Measurements from ENCODE around the gene SDK1. TPM values are rescaled to one million over a fixed set of nuclear protein-coding genes. Genes with fewer than 3 reads are reported as not detected.
"Not testable (repeated sequence)": the region's sequence is repeated elsewhere in the genome, so short reads cannot be mapped to it uniquely, and the experiment has no call there.

The SDK1 gene
- total RNA-seq, 2 experiments from 2014 or later, result 0.03 to 0.05 TPM

DNA sequence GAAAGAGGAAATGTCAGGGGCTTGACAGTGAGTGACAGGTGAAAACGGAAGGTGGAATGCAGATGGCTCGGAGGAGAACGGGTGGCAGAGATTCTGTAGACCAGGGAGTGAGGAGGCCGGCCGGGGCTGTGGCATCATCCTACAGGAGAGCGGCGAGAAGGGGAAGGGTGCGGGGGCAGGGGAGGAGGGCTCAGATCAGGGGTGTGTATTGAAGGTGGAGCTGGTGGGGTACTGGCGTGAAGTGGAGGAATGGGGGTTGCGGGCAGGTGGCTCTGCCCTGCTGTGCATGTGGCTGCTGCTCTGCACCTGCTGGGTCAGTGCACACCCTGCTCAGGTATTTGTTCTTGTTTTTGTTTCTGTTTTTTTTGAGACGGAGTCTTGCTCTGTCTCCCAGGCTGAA is 910.2 kb downstream of the SDK1 start:
- H3K36me3 Mint-ChIP-seq (ENCODE audit: low read depth), result no peaks in the 10 kb centered on the region
- no peak for ATAC-seq
- H3K4me1 Mint-ChIP-seq (ENCODE audit: low read depth), result peaks cover 4% of the 10 kb centered on the region
- H3K27ac Mint-ChIP-seq, result no peak overlapping the region
- no peak for DNase-seq
- CTCF ChIA-PET, result no interaction called here
- no peak overlapping the region for H3K4me3 Mint-ChIP-seq
- H3K9me3 Mint-ChIP-seq (ENCODE audit: insufficient read depth), result no peaks in the 10 kb centered on the region
- POLR2A ChIA-PET, result no interaction called here
- H3K27me3 Mint-ChIP-seq (ENCODE audit: low read depth), result no peaks in the 10 kb centered on the region

DNA sequence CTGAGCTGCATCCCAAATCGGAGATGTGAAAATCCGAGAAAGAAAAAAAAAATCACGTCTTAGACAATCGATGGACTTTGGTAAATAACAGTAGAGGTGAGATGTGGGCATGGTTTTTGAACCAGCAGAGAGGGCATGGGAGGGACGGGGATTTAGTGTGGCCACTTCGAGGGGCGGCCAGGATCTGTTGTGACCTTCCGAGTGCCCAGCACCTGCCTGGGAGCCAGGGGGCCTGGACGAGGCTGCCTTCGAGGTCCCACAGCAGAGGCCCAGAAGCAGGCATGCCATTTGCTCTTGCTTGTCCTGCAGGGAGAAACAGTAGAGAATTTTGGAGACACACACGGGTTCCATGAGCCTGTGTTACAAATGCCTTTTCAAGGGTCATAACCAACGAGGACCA is 911.3 kb downstream of the SDK1 start:
- CTCF ChIA-PET, result no interaction called here
- H3K36me3 Mint-ChIP-seq (ENCODE audit: low read depth), result no peaks in the 10 kb centered on the region
- ATAC-seq (no peak), DNase-seq (no peak)
- H3K27me3 Mint-ChIP-seq (ENCODE audit: low read depth), result no peaks in the 10 kb centered on the region
- POLR2A ChIA-PET, result no interaction called here
- H3K4me1 Mint-ChIP-seq (ENCODE audit: low read depth), result peaks cover 4% of the 10 kb centered on the region
- H3K9me3 Mint-ChIP-seq (ENCODE audit: insufficient read depth), result no peaks in the 10 kb centered on the region
- no peak overlapping the region for H3K27ac Mint-ChIP-seq
- no peak overlapping the region for H3K4me3 Mint-ChIP-seq

GRCh38 chr7:4214291-4215155 is 913.5 kb downstream of the SDK1 start:
- DNase-seq (no peak), ATAC-seq (no peak)
- no peak overlapping the region for H3K4me3 Mint-ChIP-seq
- ChIA-PET CTCF (interaction anchor here (0.6 kb wide), 1 partner anchor 792 kb away, joined by 4 read pairs; no protein-coding TSS in a partner anchor), POLR2A (no interaction called here)
- H3K27ac Mint-ChIP-seq, result no peak overlapping the region
- H3K27me3 Mint-ChIP-seq (ENCODE audit: low read depth), result no peaks in the 10 kb centered on the region
- H3K36me3 Mint-ChIP-seq (ENCODE audit: low read depth), result no peaks in the 10 kb centered on the region
- no peaks in the 10 kb centered on the region for H3K4me1 Mint-ChIP-seq (ENCODE audit: low read depth)
- H3K9me3 Mint-ChIP-seq (ENCODE audit: insufficient read depth), result no peaks in the 10 kb centered on the region

DNA sequence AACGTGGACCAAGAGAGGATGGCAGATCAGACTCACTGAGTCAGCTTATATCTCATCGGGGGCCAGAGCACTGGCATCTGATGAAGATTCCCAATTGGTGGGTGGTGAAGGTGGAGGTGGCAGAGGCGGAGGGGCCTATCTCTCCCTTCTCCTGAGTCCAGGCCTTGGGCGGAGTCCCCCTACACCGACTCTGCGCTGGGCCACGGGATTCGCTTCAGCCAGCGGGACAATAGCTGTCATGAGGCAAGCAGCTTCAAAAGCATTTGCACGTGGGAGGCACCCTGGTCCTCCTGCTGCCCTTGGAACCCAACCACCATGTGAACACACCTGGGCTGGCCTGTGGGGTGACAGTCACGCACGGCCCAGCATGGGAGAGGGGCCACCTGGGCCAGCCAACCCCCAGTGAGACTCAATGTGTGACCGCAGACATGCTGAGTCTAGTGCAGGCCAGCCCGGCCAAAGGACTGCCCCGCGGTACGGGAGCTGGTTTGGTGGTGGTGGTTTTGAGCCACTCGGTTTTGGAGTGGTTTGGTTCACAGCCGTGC is 914.2 kb downstream of the SDK1 start:
- DNase-seq, result no peak
- CTCF ChIA-PET, result interaction anchor here (0.6 kb wide), 1 partner anchor 791 kb away, joined by 4 read pairs; no protein-coding TSS in a partner anchor
- Mint-ChIP-seq H3K4me3 (no peak overlapping the region), H3K4me1 (ENCODE audit: low read depth) (no peaks in the 10 kb centered on the region), H3K36me3 (ENCODE audit: low read depth) (no peaks in the 10 kb centered on the region), H3K9me3 (ENCODE audit: insufficient read depth) (no peaks in the 10 kb centered on the region), H3K27ac (no peak overlapping the region), H3K27me3 (ENCODE audit: low read depth) (no peaks in the 10 kb centered on the region)
- POLR2A ChIA-PET, result no interaction called here
- no peak for ATAC-seq

DNA sequence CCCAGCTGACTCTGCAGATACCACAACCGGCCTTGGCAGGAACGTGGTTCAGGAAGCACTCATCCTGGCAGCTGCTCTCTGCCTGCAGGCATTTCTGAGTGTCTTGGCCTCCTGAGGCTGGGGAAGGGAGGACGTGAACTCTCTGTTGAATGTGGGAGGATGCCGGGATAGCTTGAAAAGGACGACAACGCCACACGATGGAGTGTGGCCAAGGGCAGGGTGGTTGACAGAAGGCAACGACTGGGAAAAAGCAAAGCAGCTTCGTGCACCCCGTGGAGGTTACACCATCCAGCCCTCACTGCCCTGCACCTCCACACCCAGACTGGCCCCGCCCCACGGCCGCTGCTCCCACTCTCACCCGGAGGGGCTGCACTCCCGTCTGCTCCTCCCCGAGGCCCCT is 915.0 kb downstream of the SDK1 start:
- H3K27ac Mint-ChIP-seq, result no peak overlapping the region
- no peaks in the 10 kb centered on the region for H3K4me1 Mint-ChIP-seq (ENCODE audit: low read depth)
- H3K9me3 Mint-ChIP-seq (ENCODE audit: insufficient read depth), result no peaks in the 10 kb centered on the region
- H3K27me3 Mint-ChIP-seq (ENCODE audit: low read depth), result no peaks in the 10 kb centered on the region
- no peak overlapping the region for H3K4me3 Mint-ChIP-seq
- no peaks in the 10 kb centered on the region for H3K36me3 Mint-ChIP-seq (ENCODE audit: low read depth)
- ChIA-PET POLR2A (no interaction called here), CTCF (no interaction called here)
- DNase-seq (no peak), ATAC-seq (no peak)

GRCh38 chr7:4217126-4217660 is 916.1 kb downstream of the SDK1 start:
- H3K9me3 Mint-ChIP-seq (ENCODE audit: insufficient read depth); CTCF ChIA-PET; ATAC-seq; H3K4me3 Mint-ChIP-seq; H3K27ac Mint-ChIP-seq; POLR2A ChIA-PET; DNase-seq; H3K36me3 Mint-ChIP-seq (ENCODE audit: low read depth); H3K4me1 Mint-ChIP-seq (ENCODE audit: low read depth); H3K27me3 Mint-ChIP-seq (ENCODE audit: low read depth): not testable (repeated sequence)

DNA sequence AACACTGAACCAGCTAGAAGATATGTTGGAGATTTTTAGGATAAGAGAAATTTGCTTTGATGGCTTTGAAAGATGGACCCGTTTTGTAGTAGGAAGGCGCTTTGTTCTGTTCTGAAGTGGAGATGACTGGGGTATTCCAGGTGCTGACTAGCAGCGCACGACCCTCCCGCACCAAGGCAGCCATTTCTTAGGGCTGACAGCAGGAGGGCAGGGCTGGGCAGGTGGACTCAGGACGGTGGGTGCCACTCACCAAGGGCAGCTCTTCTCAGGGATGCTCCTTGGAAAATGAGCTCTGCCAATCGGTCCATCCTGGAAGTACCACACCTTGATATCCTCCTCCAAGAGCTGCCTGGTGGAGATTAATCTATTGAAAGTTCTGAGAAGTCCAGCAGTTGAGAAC is 917.4 kb downstream of the SDK1 start:
- DNase-seq, result no peak
- no peaks in the 10 kb centered on the region for H3K9me3 Mint-ChIP-seq (ENCODE audit: insufficient read depth)
- POLR2A ChIA-PET, result no interaction called here
- H3K4me3 Mint-ChIP-seq, result no peak overlapping the region
- CTCF ChIA-PET, result no interaction called here
- H3K4me1 Mint-ChIP-seq (ENCODE audit: low read depth), result no peaks in the 10 kb centered on the region
- no peak overlapping the region for H3K27ac Mint-ChIP-seq
- H3K27me3 Mint-ChIP-seq (ENCODE audit: low read depth), result no peaks in the 10 kb centered on the region
- H3K36me3 Mint-ChIP-seq (ENCODE audit: low read depth), result no peaks in the 10 kb centered on the region
- no peak for ATAC-seq

GRCh38 chr7:4220011-4220410 is 919.0 kb downstream of the SDK1 start:
- CTCF ChIA-PET, result no interaction called here
- H3K27me3 Mint-ChIP-seq (ENCODE audit: low read depth), result no peaks in the 10 kb centered on the region
- no peak overlapping the region for H3K4me3 Mint-ChIP-seq
- DNase-seq (no peak), ATAC-seq (no peak)
- no peaks in the 10 kb centered on the region for H3K4me1 Mint-ChIP-seq (ENCODE audit: low read depth)
- H3K9me3 Mint-ChIP-seq (ENCODE audit: insufficient read depth), result no peaks in the 10 kb centered on the region
- no peak overlapping the region for H3K27ac Mint-ChIP-seq
- H3K36me3 Mint-ChIP-seq (ENCODE audit: low read depth), result no peaks in the 10 kb centered on the region
- POLR2A ChIA-PET, result no interaction called here

GRCh38 chr7:4221043-4221442 is 920.0 kb downstream of the SDK1 start:
- Mint-ChIP-seq H3K27ac (no peak overlapping the region), H3K4me3 (no peak overlapping the region)

DNA sequence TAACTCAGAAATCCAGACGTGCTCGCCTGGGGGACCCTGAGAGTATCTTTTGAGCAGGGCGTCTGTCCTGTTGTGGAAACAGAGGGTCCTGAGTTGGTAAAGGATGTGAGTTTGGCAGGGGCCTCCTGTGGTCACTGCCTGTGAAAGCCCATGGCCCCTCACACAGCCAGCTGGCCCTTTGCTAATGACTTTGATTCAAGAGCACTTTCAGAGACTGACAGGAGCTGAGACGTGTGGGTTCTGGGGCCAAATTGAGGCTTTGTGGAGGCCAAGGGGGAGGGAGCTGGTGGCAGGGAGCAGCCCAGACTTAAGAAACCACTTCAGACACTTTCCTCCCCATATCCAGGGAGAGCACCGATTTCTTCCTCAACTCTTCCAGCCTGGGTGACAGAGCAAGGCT is 921.6 kb downstream of the SDK1 start:
- POLR2A ChIA-PET, result no interaction called here
- Mint-ChIP-seq H3K9me3 (ENCODE audit: insufficient read depth) (no peaks in the 10 kb centered on the region), H3K36me3 (ENCODE audit: low read depth) (no peaks in the 10 kb centered on the region), H3K4me1 (ENCODE audit: low read depth) (no peaks in the 10 kb centered on the region), H3K27me3 (ENCODE audit: low read depth) (no peaks in the 10 kb centered on the region), H3K4me3 (no peak overlapping the region), H3K27ac (no peak overlapping the region)
- ATAC-seq, result no peak
- CTCF ChIA-PET, result no interaction called here
- DNase-seq, result no peak

More at GRCh38 chr7:4221043-4221442, 920.0 kb downstream of the SDK1 start:
- Mint-ChIP-seq H3K36me3 (ENCODE audit: low read depth) (no peaks in the 10 kb centered on the region), H3K9me3 (ENCODE audit: insufficient read depth) (no peaks in the 10 kb centered on the region), H3K4me1 (ENCODE audit: low read depth) (no peaks in the 10 kb centered on the region), H3K27me3 (ENCODE audit: low read depth) (no peaks in the 10 kb centered on the region)
- POLR2A ChIA-PET, result no interaction called here
- CTCF ChIA-PET, result no interaction called here
- ATAC-seq, result no peak
- no peak for DNase-seq

- POLR2A ChIA-PET, result no interaction called here
- H3K36me3 Mint-ChIP-seq (ENCODE audit: low read depth), result no peaks in the 10 kb centered on the region
Measured at GRCh38 chr7:4225361-4225771, 924.3 kb downstream of the SDK1 start.

GRCh38 chr7:4225881-4226523 is 925.0 kb downstream of the SDK1 start:
- no peaks in the 10 kb centered on the region for H3K9me3 Mint-ChIP-seq (ENCODE audit: insufficient read depth)
- H3K27me3 Mint-ChIP-seq (ENCODE audit: low read depth), result no peaks in the 10 kb centered on the region
- H3K4me3 Mint-ChIP-seq, result no peak overlapping the region
- H3K36me3 Mint-ChIP-seq (ENCODE audit: low read depth), result no peaks in the 10 kb centered on the region
- H3K27ac Mint-ChIP-seq, result no peak overlapping the region
- H3K4me1 Mint-ChIP-seq (ENCODE audit: low read depth), result no peaks in the 10 kb centered on the region
- POLR2A ChIA-PET, result no interaction called here
- CTCF ChIA-PET, result no interaction called here
- ATAC-seq (no peak), DNase-seq (no peak)

More at GRCh38 chr7:4225361-4225771, 924.3 kb downstream of the SDK1 start:
- ATAC-seq (no peak), DNase-seq (no peak)
- no peak overlapping the region for H3K4me3 Mint-ChIP-seq
- no peaks in the 10 kb centered on the region for H3K4me1 Mint-ChIP-seq (ENCODE audit: low read depth)
- CTCF ChIA-PET, result no interaction called here
- no peaks in the 10 kb centered on the region for H3K9me3 Mint-ChIP-seq (ENCODE audit: insufficient read depth)
- no peaks in the 10 kb centered on the region for H3K27me3 Mint-ChIP-seq (ENCODE audit: low read depth)
- no peak overlapping the region for H3K27ac Mint-ChIP-seq

Data from activated CD8-positive, alpha-beta T cell treated with anti-CD3 and anti-CD28 coated beads, Interleukin-2, amount 10 ng/mL, durations not matched to agents 7 days and 5 days (primary cell).